ENCODE results near the gene HACD3. TPM values are rescaled to one million over a fixed set of nuclear protein-coding genes. Genes with fewer than 3 reads are reported as not detected.

Gene HACD3
- total RNA-seq, 1 donor from 2014 or later = 56.8 TPM

DNA sequence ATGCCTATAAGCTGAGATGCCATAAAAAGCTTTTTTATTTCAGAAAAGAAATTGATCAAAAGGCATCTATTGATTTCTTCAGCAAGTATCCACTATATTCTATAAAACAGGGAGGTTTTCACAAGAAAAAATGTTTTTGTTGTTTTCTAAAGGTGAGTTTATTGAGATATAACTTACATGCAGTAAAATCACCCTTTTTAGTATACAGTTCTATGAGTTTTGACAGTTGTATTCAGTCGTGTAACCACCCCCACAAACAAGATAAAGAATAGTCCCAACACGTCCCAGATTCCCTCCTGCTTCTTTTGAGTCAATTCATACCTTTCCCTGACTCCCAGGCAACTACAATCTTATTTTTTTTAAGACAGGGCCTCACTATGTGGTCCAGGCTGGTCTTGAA lies 72.9 kb downstream of the HACD3 start:
- H3K4me3 ChIP-seq = no peak overlapping the region
- no peaks in the 10 kb centered on the region for H3K4me1 ChIP-seq
- intact Hi-C loops (cut with DNase I) = no loop called here
- H3K36me3 ChIP-seq = peaks cover 70% of the 10 kb centered on the region
- TF ChIP-seq, protein P1, sequence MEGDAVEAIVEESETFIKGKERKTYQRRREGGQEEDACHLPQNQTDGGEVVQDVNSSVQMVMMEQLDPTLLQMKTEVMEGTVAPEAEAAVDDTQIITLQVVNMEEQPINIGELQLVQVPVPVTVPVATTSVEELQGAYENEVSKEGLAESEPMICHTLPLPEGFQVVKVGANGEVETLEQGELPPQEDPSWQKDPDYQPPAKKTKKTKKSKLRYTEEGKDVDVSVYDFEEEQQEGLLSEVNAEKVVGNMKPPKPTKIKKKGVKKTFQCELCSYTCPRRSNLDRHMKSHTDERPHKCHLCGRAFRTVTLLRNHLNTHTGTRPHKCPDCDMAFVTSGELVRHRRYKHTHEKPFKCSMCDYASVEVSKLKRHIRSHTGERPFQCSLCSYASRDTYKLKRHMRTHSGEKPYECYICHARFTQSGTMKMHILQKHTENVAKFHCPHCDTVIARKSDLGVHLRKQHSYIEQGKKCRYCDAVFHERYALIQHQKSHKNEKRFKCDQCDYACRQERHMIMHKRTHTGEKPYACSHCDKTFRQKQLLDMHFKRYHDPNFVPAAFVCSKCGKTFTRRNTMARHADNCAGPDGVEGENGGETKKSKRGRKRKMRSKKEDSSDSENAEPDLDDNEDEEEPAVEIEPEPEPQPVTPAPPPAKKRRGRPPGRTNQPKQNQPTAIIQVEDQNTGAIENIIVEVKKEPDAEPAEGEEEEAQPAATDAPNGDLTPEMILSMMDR (IDR thresholded peaks at IDR 0.05) = no peak
- H3K27ac ChIP-seq = no peak overlapping the region
- DNase-seq (no peak), ATAC-seq (no peak)
- H3K9me3 ChIP-seq = no peaks in the 10 kb centered on the region
- H3K27me3 ChIP-seq = no peaks in the 10 kb centered on the region

DNA sequence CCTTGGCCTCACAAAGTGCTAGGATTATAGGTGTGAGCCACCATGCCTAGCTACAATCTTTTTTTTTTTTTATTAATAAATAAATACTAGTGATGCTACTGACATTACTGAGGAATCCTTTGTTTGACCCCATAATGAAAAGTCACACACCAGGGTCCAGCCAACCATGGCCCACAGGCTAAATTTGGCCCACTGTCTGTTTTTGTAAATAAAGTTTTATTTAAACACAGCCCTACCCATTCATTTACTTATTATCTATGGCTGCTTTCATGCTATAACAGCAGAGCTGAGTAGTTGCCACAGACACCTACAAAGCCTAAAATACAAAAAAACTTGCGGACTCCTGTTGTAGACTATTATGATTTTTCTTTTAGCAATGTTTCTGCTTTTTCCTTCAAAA lies 73.3 kb downstream of the HACD3 start:
- Histone ChIP-seq H3K27ac (no peak overlapping the region), H3K4me1 (no peaks in the 10 kb centered on the region), H3K9me3 (no peaks in the 10 kb centered on the region), H3K4me3 (no peak overlapping the region), H3K36me3 (peaks cover 66% of the 10 kb centered on the region), H3K27me3 (no peaks in the 10 kb centered on the region)
- no peak for DNase-seq
- intact Hi-C loops (cut with DNase I) = no loop called here
- ATAC-seq = no peak
- TF ChIP-seq, protein P1 (IDR thresholded peaks at IDR 0.05) = no peak

DNA sequence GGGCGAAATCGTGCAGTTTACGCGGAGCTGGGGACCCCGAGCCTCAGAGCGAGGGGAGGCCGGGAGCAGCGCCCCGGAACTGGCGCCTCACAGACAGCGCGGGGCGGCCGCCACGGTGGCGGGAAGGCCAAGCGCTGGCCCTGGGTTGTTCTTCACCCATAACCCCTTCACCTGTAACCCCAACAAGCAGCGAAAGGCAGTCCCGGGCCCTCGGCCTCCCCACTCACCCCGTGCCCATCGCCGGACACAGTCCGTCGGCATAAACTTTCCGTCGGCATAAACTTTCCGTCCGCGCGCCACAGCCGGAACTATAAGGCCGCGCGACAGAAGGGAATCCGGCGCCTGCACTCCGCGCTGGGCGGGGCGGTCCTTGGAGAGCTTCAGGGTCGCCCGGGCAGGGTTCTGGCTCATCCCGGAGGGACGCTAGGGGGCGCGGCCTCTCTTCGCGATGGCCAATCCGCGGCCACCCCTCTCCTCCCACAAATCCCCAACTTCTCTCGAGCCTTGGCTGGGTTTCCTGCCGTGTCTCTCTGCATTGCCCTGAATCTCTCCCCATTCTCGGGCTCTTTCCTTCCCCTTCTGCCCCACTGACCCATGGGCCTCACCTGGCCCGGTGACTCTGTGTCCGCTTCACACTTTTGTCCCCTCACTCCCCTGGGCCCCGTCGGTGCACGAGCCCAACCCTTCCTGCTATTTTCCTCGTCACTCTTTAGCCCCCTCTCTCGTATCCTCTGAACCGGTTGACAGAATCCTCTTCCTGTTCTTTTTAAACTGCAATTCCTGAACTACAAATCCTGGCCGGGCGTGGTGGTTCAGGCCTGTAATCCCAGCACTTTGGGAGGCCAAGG lies 80.8 kb downstream of the HACD3 start, which contains the start of gene INTS14:
TSS of gene INTS14 (minus strand) at position 261 of the 848 bp plus-strand sequence. CDS start 3,751 bp downstream, outside the sequence.
- TF ChIP-seq, protein P1 (IDR thresholded peaks at IDR 0.05) = peak; percentile 54
- H3K27ac ChIP-seq = peak within 1 kb of the TSS; percentile 92
- H3K27me3 ChIP-seq = no peaks in the 10 kb centered on the region
- H3K4me1 ChIP-seq = peaks cover 21% of the 10 kb centered on the region
- no peaks in the 10 kb centered on the region for H3K36me3 ChIP-seq
- peak within 1 kb of the TSS; percentile 80 for H3K4me3 ChIP-seq
- no peaks in the 10 kb centered on the region for H3K9me3 ChIP-seq
- peak; percentile 99 for ATAC-seq
- DNase-seq = peak; percentile 99
- intact Hi-C loops (cut with DNase I) = no loop called here

DNA sequence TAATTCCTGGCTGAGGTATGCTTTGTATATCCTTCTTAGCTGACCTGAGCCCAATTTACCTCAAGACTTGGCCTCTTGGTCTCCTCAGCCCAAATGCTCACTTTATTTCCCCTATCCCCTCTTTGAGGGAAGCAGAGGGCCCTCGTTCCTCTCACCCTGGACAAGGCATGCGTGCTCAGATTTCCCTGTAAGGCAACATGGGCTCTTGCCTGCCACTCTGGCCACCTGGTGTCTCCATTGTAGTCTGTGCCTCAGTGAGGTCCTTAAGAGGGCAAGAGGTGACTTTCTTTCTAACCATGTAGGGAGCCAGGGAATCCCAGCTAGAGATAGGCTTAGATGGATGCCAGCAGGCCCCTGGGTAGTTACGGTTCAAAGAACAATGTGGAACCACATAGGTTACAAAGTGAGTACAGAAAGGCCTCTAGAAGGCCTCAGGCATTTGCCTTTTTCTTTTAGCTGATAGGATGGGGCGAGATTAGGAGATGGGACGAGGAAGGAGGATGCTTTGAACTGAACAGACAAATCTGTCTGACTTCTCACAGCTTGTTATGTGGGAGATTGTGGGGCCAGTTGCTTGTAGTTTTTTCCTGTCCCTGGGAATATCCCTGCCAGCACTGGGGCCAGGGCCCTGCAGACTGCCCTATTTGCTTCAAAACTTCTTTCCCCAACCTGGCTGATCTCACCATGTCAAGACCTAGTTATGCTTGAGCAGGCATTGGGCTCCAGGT lies 81.8 kb downstream of the HACD3 start:
- Histone ChIP-seq H3K4me3 (peak overlapping the region; percentile 80), H3K4me1 (peaks cover 21% of the 10 kb centered on the region), H3K27me3 (no peaks in the 10 kb centered on the region), H3K27ac (peak overlapping the region; percentile 92), H3K9me3 (no peaks in the 10 kb centered on the region), H3K36me3 (no peaks in the 10 kb centered on the region)
- DNase-seq = no peak
- ATAC-seq = no peak
- intact Hi-C loops (cut with DNase I) = no loop called here
- TF ChIP-seq, protein P1 (IDR thresholded peaks at IDR 0.05) = no peak

DNA sequence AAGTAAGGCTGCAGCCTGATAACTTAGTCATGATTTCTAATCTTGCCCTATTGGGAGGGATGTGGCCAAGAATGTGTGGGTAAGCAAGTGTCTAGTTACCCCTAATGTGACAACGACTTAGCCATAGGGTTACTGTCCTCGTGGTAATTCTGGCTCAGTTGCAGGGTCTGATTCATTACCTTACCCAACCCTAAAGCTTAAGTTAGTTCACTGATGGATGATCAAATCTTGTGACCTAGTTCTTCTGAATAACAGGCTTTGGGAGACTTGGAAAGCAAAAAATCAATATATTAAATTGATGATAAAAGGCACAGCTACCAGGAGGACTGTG lies 82.3 kb downstream of the HACD3 start:
- no peaks in the 10 kb centered on the region for H3K27me3 ChIP-seq
- H3K27ac ChIP-seq = peak overlapping the region; percentile 92
- H3K4me1 ChIP-seq = peaks cover 21% of the 10 kb centered on the region
- DNase-seq (no peak), ATAC-seq (no peak)
- TF ChIP-seq, protein P1 (IDR thresholded peaks at IDR 0.05) = no peak
- intact Hi-C loops (cut with DNase I) = no loop called here
- H3K4me3 ChIP-seq = no peak overlapping the region
- no peaks in the 10 kb centered on the region for H3K36me3 ChIP-seq
- no peaks in the 10 kb centered on the region for H3K9me3 ChIP-seq
